SK-N-SH (cell line): Measurements from ENCODE around the gene PPP3R1.

Experiments
- CTCF ChIP-seq: fragments of 200-600 bp; sonication (generic); IDR thresholded peaks from 2 replicates; pipeline ENCODE4 v1.6.1; 2017; ENCODE audit warnings: antibody characterized with exemption, mild to moderate bottlenecking, moderate library complexity
- EZH2phosphoT487 ChIP-seq: fragments of 200-600 bp; sonication (generic); IDR thresholded peaks from 2 replicates; pipeline ENCODE4 v1.6.1; 2017; ENCODE audit warnings: low read depth, mixed run types, mild to moderate bottlenecking, antibody characterized with exemption, moderate library complexity, borderline replicate concordance
- GABPA ChIP-seq: IDR thresholded peaks from 2 replicates; pipeline ENCODE4 v1.4.0; 2012; ENCODE audit warnings: low read depth, mild to moderate bottlenecking
- MAX ChIP-seq: IDR thresholded peaks from 2 replicates; pipeline ENCODE4 v1.4.0; 2012; ENCODE audit warnings: low read depth
- SMC3 ChIP-seq: IDR thresholded peaks from 2 replicates; pipeline ENCODE4 v1.6.1; 2012; ENCODE audit warnings: low read depth, low read length, improper control_type of control experiment

- TF ChIP-seq CTCF (no peak), GABPA (no peak), EZH2phosphoT487 (no peak), MAX (no peak), SMC3 (no peak)
These were observed 5.9 kb downstream of the PPP3R1 start for GRCh38 chr2:68246396-68246795.
